HepG2 (cell line): ENCODE data around the gene NCAPG. TPM values are rescaled to one million over a fixed set of nuclear protein-coding genes. Genes with fewer than 3 reads are reported as not detected.
A peak's percentile ranks its signal among the peaks of the same experiment; 100 is the strongest.

Experiments
- ATAC-seq: fragments of 200-7000 bp; cut with Tn5 transposase; 3 replicates; pipeline ENCODE4 v1.9.1; 2020; ENCODE audit warnings: mild to moderate bottlenecking, moderate library complexity
- Bru-seq: library from RNA; stranded (reverse); fragments of 400-500 nt; gene quantifications from one replicate; lab custom pipeline; 2021; lab: Mats Ljungman, UMichigan
- BruChase-seq, 2 experiments: library from RNA; stranded (reverse); fragments of 400-500 nt; gene quantifications; one replicate each; lab custom pipeline; 2021; lab: Mats Ljungman, UMichigan
- BruUV-seq: library from RNA; stranded (reverse); fragments of 400-500 nt; replicated peaks from 2 replicates; lab custom pipeline; 2021; lab: Mats Ljungman, UMichigan
- CTCF ChIA-PET: fragments of 300-600 bp; formaldehyde crosslinking; extraction: SDS; loops from one replicate; lab custom pipeline; 2021; ENCODE audit warnings: low total read pairs, inconsistent platforms, low intra/inter-chr PET ratio; lab: Yijun Ruan, JAX
- POLR2A ChIA-PET: fragments of 350-600 bp; sonication (Branson Sonifier 250); formaldehyde crosslinking; loops from one replicate; lab custom pipeline; 2020; ENCODE audit warnings: antibody characterized with exemption, inconsistent platforms; lab: Yijun Ruan, JAX
- DNase-seq: peaks from one replicate; pipeline ENCODE4 v3.0.0-alpha.2; 2015; ENCODE audit warnings: low spot score
- FAIRE-seq: peaks from 3 replicates; lab custom pipeline; 2011; peaks lifted over from hg19 to GRCh38; lab: Jason Lieb, UNC
- H2AFZ ChIP-seq: one replicate; pipeline ENCODE4 v1.6.1; 2011; ENCODE audit warnings: low read length, inconsistent platforms
- H3K27ac ChIP-seq: fragments of 300-600 bp; 3 replicates; pipeline ENCODE4 v1.8.0; 2011; ENCODE audit warnings: mixed run types, mild to moderate bottlenecking, mixed read lengths, low read length, inconsistent platforms; ENCODE audit not compliant: insufficient read depth; ENCODE audit errors: extremely low read length
- H3K27me3 ChIP-seq, 2 experiments: fragments of 200-600 bp in 1 of 2; 2 replicates in 1 of 2; 3 replicates in 1 of 2; pipeline versions ENCODE4 v1.6.0 to v1.8.0; 2011; ENCODE audit warnings: low read length in 2 of 2, mild to moderate bottlenecking in 2 of 2, moderate library complexity in 2 of 2, inconsistent platforms in 1 of 2; ENCODE audit not compliant: insufficient read depth in 2 of 2, control insufficient read depth in 1 of 2
- H3K36me3 ChIP-seq, 2 experiments: fragments of 200-600 bp in 1 of 2; replicated peaks in 1 of 2; 2 replicates in 1 of 2; 3 replicates in 1 of 2; pipeline versions ENCODE4 v1.5.1 to v1.8.0; 2011; ENCODE audit warnings: low read length in 2 of 2, inconsistent platforms in 1 of 2; ENCODE audit not compliant: insufficient read depth in 2 of 2, control insufficient read depth in 1 of 2
- H3K4me1 ChIP-seq: 2 replicates; pipeline ENCODE4 v1.5.1; 2012; ENCODE audit warnings: low read length, inconsistent platforms; ENCODE audit not compliant: insufficient read depth
- H3K4me2 ChIP-seq: 2 replicates; pipeline ENCODE4 v1.6.0; 2011; ENCODE audit warnings: low read depth, low read length, inconsistent platforms
- H3K4me3 ChIP-seq, 3 experiments: fragments of 200-600 bp in 1 of 3; sonication (generic), shearing (Covaris generic) in 1 of 3; replicated peaks in 1 of 3; 2 replicates each; pipeline ENCODE4 v1.5.1; 2011 to 2016; ENCODE audit warnings: low read length in 3 of 3, inconsistent platforms in 2 of 3, low read depth in 2 of 3, mild to moderate bottlenecking in 2 of 3, control low read depth in 1 of 3, mixed read lengths in 1 of 3; ENCODE audit not compliant: insufficient read depth in 1 of 3
- H3K79me2 ChIP-seq: one replicate; pipeline ENCODE4 v1.6.1; 2011; ENCODE audit warnings: low read length, inconsistent platforms; ENCODE audit not compliant: insufficient read depth
- H3K9ac ChIP-seq: 2 replicates; pipeline ENCODE4 v1.6.0; 2011; ENCODE audit warnings: mild to moderate bottlenecking, low read depth, low read length, inconsistent platforms; ENCODE audit not compliant: insufficient read depth
- H3K9me3 ChIP-seq: 2 replicates; pipeline ENCODE4 v1.5.1; 2012; ENCODE audit warnings: mild to moderate bottlenecking, low read length
- H4K20me1 ChIP-seq: 2 replicates; pipeline ENCODE4 v1.6.0; 2011; ENCODE audit warnings: inconsistent platforms, mild to moderate bottlenecking, low read length, moderate library complexity; ENCODE audit not compliant: insufficient read depth
- CAMTA2 ChIP-seq: sonication (generic); formaldehyde crosslinking; IDR thresholded peaks from 2 replicates; pipeline ENCODE4 v1.4.0; 2020; ENCODE audit warnings: mild to moderate bottlenecking, missing genetic modification reagents, borderline replicate concordance
- CBFB ChIP-seq: sonication (generic); formaldehyde crosslinking; IDR thresholded peaks from 2 replicates; pipeline ENCODE4 v1.4.0; 2020; ENCODE audit warnings: missing genetic modification reagents
- EED ChIP-seq: sonication (generic); formaldehyde crosslinking; IDR thresholded peaks from 2 replicates; pipeline ENCODE4 v1.5.0; 2020; ENCODE audit warnings: mild to moderate bottlenecking, missing genetic modification reagents
- ETV6 ChIP-seq: sonication (generic); formaldehyde crosslinking; conservative IDR thresholded peaks from 2 replicates; pipeline ENCODE4 v1.4.0; 2020; ENCODE audit warnings: missing genetic modification reagents
- KDM5A ChIP-seq: fragments of 200-600 bp; sonication (generic); IDR thresholded peaks from 2 replicates; pipeline ENCODE4 v1.7.0; 2018; ENCODE audit warnings: antibody characterized with exemption, mild to moderate bottlenecking, low read length, borderline replicate concordance
- KLF16 ChIP-seq, 2 experiments: sonication (generic) in 1 of 2; formaldehyde crosslinking in 1 of 2; IDR thresholded peaks; 2 replicates each; pipeline versions ENCODE4 v1.6.1 to v1.8.0; 2016 to 2023; ENCODE audit warnings: missing genetic modification reagents in 2 of 2, missing compliant biosample characterization in 1 of 2
- SSRP1 ChIP-seq: IDR thresholded peaks from 2 replicates; pipeline ENCODE4 v1.6.1; 2016; ENCODE audit warnings: control low read depth
- ZKSCAN8 ChIP-seq: IDR thresholded peaks from 2 replicates; pipeline ENCODE4 v1.6.1; 2016; ENCODE audit warnings: borderline replicate concordance, missing genetic modification reagents, missing compliant biosample characterization
- ZNF543 ChIP-seq: sonication (generic); formaldehyde crosslinking; IDR thresholded peaks from 2 replicates; pipeline ENCODE4 v1.4.0; 2020; ENCODE audit warnings: mild to moderate bottlenecking, missing genetic modification reagents
- WGBS: methylation state at CpG from one replicate; pipeline ENCODE4 v1.1.6; 2017; ENCODE audit warnings: low lambda C conversion rate; 5-methylcytosine and 5-hydroxymethylcytosine counted together
- in situ Hi-C: cut with HindIII; loops from 2 replicates; pipeline ENCODE4 v1.10.0; 2017; ENCODE audit warnings: low pct_unique_long_range_greater_than_20kb; ENCODE audit not compliant: extremely low pct_ligation_motif_present
- intact Hi-C: fragments of 100-400 bp; cut with micrococcal nuclease; formaldehyde crosslinking; loops from one replicate; pipeline ENCODE4 v1.10.0; 2022; ENCODE audit not compliant: unreplicated experiment
- long read RNA-seq, 2 experiments: library from RNA in 1 of 2; library from polyadenylated mRNA in 1 of 2; stranded (forward) in 1 of 2; unstranded in 1 of 2; transcript quantifications; one replicate each; pipeline ENCODE4 v2.0.0, GENCODE V29; 2019 to 2022
- polyA minus RNA-seq, 3 experiments: library from RNA; depleted of rRNA, polyadenylated mRNA; stranded (reverse); fragments of >200 nt; gene quantifications; 2 replicates each; pipeline ENCODE4 v1.2.3, GENCODE V29; 2011; ENCODE audit warnings: low replicate concordance in 1 of 3
- polyA plus RNA-seq, 8 experiments: library from polyadenylated mRNA; depleted of rRNA in 3 of 8; stranded (reverse) in 7 of 8; unstranded in 1 of 8; fragments of >200 nt; fragmentation: Illumina TruSeq in 4 of 8; extraction: Trizol in 4 of 8; gene quantifications; 2 replicates each; pipeline versions ENCODE4 v1.2.1 to v1.2.3, GENCODE V29; 2011 to 2016; ENCODE audit warnings: low read depth in 4 of 8, missing spikeins in 1 of 8, mixed read lengths in 1 of 8; ENCODE audit not compliant: insufficient read depth in 1 of 8
- total RNA-seq, 5 experiments: library from RNA; depleted of rRNA; stranded (reverse); fragments of >200 nt; fragmentation: Illumina TruSeq; extraction: Trizol; gene quantifications; 2 replicates each; pipeline ENCODE4 v1.2.3, GENCODE V29; 2016; ENCODE audit warnings: low read depth in 1 of 5
- TF ChIP-seq, protein P1 (sequence below): sonication (generic); formaldehyde crosslinking; IDR thresholded peaks from 2 replicates; pipeline ENCODE4 v1.4.0; 2020; ENCODE audit warnings: missing genetic modification reagents
- TF ChIP-seq, protein P2 (sequence below): sonication (generic); formaldehyde crosslinking; conservative IDR thresholded peaks from 2 replicates; pipeline ENCODE4 v1.4.0; 2020; ENCODE audit warnings: missing genetic modification reagents

NCAPG gene, protein sequence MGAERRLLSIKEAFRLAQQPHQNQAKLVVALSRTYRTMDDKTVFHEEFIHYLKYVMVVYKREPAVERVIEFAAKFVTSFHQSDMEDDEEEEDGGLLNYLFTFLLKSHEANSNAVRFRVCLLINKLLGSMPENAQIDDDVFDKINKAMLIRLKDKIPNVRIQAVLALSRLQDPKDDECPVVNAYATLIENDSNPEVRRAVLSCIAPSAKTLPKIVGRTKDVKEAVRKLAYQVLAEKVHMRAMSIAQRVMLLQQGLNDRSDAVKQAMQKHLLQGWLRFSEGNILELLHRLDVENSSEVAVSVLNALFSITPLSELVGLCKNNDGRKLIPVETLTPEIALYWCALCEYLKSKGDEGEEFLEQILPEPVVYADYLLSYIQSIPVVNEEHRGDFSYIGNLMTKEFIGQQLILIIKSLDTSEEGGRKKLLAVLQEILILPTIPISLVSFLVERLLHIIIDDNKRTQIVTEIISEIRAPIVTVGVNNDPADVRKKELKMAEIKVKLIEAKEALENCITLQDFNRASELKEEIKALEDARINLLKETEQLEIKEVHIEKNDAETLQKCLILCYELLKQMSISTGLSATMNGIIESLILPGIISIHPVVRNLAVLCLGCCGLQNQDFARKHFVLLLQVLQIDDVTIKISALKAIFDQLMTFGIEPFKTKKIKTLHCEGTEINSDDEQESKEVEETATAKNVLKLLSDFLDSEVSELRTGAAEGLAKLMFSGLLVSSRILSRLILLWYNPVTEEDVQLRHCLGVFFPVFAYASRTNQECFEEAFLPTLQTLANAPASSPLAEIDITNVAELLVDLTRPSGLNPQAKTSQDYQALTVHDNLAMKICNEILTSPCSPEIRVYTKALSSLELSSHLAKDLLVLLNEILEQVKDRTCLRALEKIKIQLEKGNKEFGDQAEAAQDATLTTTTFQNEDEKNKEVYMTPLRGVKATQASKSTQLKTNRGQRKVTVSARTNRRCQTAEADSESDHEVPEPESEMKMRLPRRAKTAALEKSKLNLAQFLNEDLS
- total RNA-seq (2016; rRNA removed; fragmentation: Illumina TruSeq; extraction: Trizol), result 61.9 and 108 TPM in 2 replicates
- total RNA-seq (2016; cell fraction: cytosol; rRNA removed; fragmentation: Illumina TruSeq; extraction: Trizol; ENCODE audit: low read depth), result 4.9 and 7.7 TPM in 2 replicates
- total RNA-seq (2016; cell fraction: insoluble cytoplasmic fraction; rRNA removed; fragmentation: Illumina TruSeq; extraction: Trizol), result 64.8 and 104 TPM in 2 replicates
- 12.6 and 18.7 TPM in 2 replicates for total RNA-seq (2016; cell fraction: membrane; rRNA removed; fragmentation: Illumina TruSeq; extraction: Trizol)
- 52.9 and 64.2 TPM in 2 replicates for total RNA-seq (2016; cell fraction: nucleus; rRNA removed; fragmentation: Illumina TruSeq; extraction: Trizol)
- polyA plus RNA-seq (2011; rRNA removed), result 8.1 and 14.8 TPM in 2 replicates
- polyA plus RNA-seq (2011; cell fraction: cytosol; rRNA removed), result 5.0 and 5.3 TPM in 2 replicates
- 6.4 and 6.5 TPM in 2 replicates for polyA plus RNA-seq (2011; cell fraction: nucleus; rRNA removed)
- polyA plus RNA-seq (2012), result 6.4 and 16.4 TPM in 2 replicates
- 1.6 and 2.1 TPM in 2 replicates for polyA plus RNA-seq (2016; cell fraction: cytosol; fragmentation: Illumina TruSeq; extraction: Trizol; ENCODE audit: low read depth)
- polyA plus RNA-seq (2016; cell fraction: insoluble cytoplasmic fraction; fragmentation: Illumina TruSeq; extraction: Trizol; ENCODE audit: low read depth), result 63.0 and 65.6 TPM in 2 replicates
- polyA plus RNA-seq (2016; cell fraction: membrane; fragmentation: Illumina TruSeq; extraction: Trizol; ENCODE audit: low read depth), result 3.4 and 4.5 TPM in 2 replicates
- polyA plus RNA-seq (2016; cell fraction: nucleus; fragmentation: Illumina TruSeq; extraction: Trizol; ENCODE audit: insufficient read depth, low read depth), result 38.6 and 39.2 TPM in 2 replicates
- 5.1 and 25.2 TPM in 2 replicates for polyA minus RNA-seq (2011; rRNA and poly(A)+ RNA removed; ENCODE audit: low replicate concordance)
- 8.3 and 13.0 TPM in 2 replicates for polyA minus RNA-seq (2011; cell fraction: cytosol; rRNA and poly(A)+ RNA removed)
- 27.6 and 52.7 TPM in 2 replicates for polyA minus RNA-seq (2011; cell fraction: nucleus; rRNA and poly(A)+ RNA removed)
- Bru-seq, nascent RNA, result percentile 78 among the genes with signal in this experiment
- BruChase-seq, experiment 1, labeled RNA remaining after a 6-hour chase, result percentile 70 among the genes with signal in this experiment
- percentile 81 among the genes with signal in this experiment for BruChase-seq, experiment 2, labeled RNA remaining after a 2-hour chase
- long read RNA-seq, experiment 1, full-length matches to known transcripts, result 9 of 28 reads
- long read RNA-seq, experiment 1, partial matches to known transcripts, result 17 of 28 reads
- long read RNA-seq, experiment 1, other reads (novel, unspliced or antisense), result 2 of 28 reads
- long read RNA-seq, experiment 2, full-length matches to known transcripts, result 10 of 23 reads
- long read RNA-seq, experiment 2, partial matches to known transcripts, result 6 of 23 reads
- long read RNA-seq, experiment 2, other reads (novel, unspliced or antisense), result 7 of 23 reads

DNA sequence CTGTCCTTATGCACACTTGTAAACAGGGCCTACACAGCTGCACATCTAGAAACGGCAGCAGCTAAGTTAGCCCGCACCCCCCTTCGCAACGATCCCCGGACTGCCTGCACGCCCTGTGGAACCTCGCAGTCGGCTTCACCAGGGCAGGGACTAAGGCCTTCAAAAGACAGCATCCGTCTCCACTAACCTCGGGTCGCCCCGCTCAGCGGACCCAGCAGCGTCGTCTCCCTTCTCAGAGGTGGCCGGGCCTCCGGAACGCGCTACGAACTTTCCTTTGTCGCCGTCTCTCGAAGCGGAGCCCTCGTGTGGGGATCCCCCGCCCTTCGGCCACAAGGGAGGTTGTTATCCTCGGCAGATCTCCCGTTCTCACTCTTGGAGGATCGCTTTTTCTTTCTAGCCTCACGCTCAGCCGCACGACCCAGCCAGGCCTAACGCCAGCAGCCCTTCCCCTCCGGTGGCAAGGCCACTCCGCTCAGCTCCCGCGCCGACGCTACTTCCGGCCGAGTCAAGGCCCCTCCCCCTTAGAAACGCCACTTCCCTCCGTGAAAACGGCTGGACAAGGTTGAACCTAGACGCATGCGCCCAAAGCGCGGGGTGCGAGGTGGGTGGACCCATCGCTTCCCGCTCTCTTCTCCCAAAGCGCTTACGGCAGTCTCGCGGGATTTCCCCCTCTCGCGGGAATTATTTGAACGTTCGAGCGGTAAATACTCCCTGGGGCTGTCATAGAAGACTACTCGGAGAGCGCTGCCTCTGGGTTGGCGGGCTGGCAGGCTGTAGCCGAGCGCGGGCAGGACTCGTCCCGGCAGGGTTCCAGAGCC is at the start of gene NCAPG, which contains the start of gene DCAF16:
NCAPG (plus strand) TSS at position 720 of the 818 bp plus-strand sequence. CDS start 99 bp downstream, outside the sequence.
DCAF16 (minus strand) TSS at position 498 of the 818 bp plus-strand sequence. CDS start 6,616 bp downstream, outside the sequence.
- DNase-seq (peak; percentile 98), FAIRE-seq (peak; percentile 82), ATAC-seq (peak; percentile 96)
- H3K79me2 ChIP-seq, result peaks cover 94% of the 10 kb centered on the region
- peak within 1 kb of the TSS; percentile 97 for H3K9ac ChIP-seq
- peaks cover 32% of the 10 kb centered on the region for H4K20me1 ChIP-seq
- ChIA-PET CTCF (no interaction called here), POLR2A (interaction anchor here (0.8 to 1.2 kb wide), 5 partner anchors 10 to 239 kb away, joined by 3 to 7 read pairs (median 3); partner anchors contain the start of gene LCORL)
- peaks cover 2 to 13% of the 10 kb centered on the region in 2 experiments; a peak in 4 of 5 replicates for H3K36me3 ChIP-seq
- TSS peak; percentile 74 for BruUV-seq
- peak within 1 kb of the TSS; percentile 97 for H3K27ac ChIP-seq
- under 1% methylated on average over 40 of the region's 69 CpGs for WGBS
- H3K27me3 ChIP-seq, result no peaks in the 10 kb centered on the region; a peak in 1 of 5 replicates
- peak within 1 kb of the TSS; percentile 87 to 93 (median 90) for H3K4me3 ChIP-seq
- in situ Hi-C loops, result loop anchor here (10.0 kb wide), 2 partner anchors 214 to 554 kb away; partner anchors contain the start of gene LCORL
- H3K4me1 ChIP-seq, result peaks cover 47% of the 10 kb centered on the region
- no peak within 1 kb of the TSS for H2AFZ ChIP-seq
- H3K9me3 ChIP-seq, result no peaks in the 10 kb centered on the region
- peak within 1 kb of the TSS; percentile 92 for H3K4me2 ChIP-seq
- intact Hi-C loops, result loop anchor here (1.0 to 2.0 kb wide), 2 partner anchors 210 to 262 kb away; no protein-coding TSS in a partner anchor
- TF ChIP-seq, protein P1, sequence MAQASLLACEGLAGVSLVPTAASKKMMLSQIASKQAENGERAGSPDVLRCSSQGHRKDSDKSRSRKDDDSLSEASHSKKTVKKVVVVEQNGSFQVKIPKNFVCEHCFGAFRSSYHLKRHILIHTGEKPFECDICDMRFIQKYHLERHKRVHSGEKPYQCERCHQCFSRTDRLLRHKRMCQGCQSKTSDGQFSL (CRISPR knock-in tag), result no peak; the same call in 1 of the 2 replicates
- TF ChIP-seq ZNF543 (peak; percentile 68), ZKSCAN8 (CRISPR knock-in tag) (no peak), CBFB (no peak), CAMTA2 (peak; percentile 72; the same call in 1 of the 2 replicates), SSRP1 (no peak), EED (CRISPR knock-in tag) (peak; percentile 92; the same call in 1 of the 2 replicates), KLF16 (CRISPR knock-in tag; IDR thresholded peaks at IDR 0.05) (peak in 1 of 2 experiments; percentile 89; a peak in 2 of 4 replicates), KDM5A (peak; percentile 76), ETV6 (CRISPR knock-in tag) (no peak)
- TF ChIP-seq, protein P2, sequence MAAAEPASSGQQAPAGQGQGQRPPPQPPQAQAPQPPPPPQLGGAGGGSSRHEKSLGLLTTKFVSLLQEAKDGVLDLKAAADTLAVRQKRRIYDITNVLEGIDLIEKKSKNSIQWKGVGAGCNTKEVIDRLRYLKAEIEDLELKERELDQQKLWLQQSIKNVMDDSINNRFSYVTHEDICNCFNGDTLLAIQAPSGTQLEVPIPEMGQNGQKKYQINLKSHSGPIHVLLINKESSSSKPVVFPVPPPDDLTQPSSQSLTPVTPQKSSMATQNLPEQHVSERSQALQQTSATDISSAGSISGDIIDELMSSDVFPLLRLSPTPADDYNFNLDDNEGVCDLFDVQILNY (CRISPR knock-in tag), result peak; percentile 97
